Measurements from ENCODE around the gene RPS6KB2. TPM values are rescaled to one million over a fixed set of nuclear protein-coding genes. Genes with fewer than 3 reads are reported as not detected.

The RPS6KB2 gene
- total RNA-seq, 1 donor from 2014 or later, result 13.1 TPM

DNA sequence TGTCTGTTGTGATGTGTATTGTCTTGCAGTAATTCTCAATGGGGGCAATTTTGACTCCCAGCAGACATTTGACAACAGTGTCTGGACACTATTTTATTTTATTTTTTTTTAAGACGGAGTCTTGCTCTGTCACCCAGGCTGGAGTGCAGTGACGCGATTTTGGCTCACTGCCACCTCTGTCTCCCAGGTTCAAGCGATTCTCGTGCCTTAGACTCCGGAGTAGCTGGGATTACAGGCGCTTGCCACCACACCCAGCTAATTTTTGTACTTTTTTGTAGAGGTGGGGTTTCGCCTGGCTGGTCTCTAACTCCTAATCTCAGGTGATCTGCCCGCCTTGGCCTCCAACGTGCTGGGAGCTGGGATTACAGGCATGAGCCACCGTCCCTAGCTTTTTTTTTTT lies 1.4 kb downstream of the RPS6KB2 start:
- DNase-seq, result no peak

DNA sequence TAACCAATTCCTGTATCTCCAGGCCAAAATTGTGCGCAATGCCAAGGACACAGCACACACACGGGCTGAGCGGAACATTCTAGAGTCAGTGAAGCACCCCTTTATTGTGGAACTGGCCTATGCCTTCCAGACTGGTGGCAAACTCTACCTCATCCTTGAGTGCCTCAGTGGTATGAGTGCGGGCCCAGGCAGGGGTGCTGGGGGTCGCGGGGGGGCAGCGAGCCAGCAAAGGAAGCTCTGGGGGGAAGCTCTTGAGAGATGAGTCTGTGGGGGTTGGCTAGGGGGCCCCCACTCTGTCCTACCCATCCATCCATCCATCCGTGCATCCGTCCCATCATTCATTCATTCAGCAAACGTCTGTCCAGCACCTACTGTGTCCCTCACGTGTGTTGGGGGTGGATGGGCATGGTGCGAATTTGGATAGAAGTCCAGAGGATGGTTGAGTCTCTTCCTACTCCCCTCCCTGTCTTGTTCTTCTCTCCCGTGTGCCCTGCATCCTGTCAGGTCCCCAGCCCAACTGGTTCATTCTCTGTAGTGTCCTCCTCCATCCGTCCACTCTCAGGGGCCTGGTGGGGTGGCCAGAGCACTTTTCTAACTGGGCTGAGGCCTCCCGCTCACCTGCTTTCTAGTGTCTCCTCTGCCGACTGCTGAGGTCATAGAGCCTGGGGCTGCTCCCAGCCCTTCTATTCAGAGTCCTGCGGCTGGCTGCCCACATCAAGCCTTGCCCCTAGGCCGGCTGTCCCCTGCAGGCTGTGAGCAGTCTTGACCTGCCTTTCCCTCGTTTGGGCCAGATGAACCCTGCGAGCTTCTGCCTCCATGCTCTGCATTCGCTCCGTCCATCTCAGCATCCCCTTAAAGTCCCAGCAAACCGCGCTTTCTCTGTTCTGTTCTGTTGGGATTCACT lies 3.3 kb downstream of the RPS6KB2 start:
- no peak for DNase-seq

DNA sequence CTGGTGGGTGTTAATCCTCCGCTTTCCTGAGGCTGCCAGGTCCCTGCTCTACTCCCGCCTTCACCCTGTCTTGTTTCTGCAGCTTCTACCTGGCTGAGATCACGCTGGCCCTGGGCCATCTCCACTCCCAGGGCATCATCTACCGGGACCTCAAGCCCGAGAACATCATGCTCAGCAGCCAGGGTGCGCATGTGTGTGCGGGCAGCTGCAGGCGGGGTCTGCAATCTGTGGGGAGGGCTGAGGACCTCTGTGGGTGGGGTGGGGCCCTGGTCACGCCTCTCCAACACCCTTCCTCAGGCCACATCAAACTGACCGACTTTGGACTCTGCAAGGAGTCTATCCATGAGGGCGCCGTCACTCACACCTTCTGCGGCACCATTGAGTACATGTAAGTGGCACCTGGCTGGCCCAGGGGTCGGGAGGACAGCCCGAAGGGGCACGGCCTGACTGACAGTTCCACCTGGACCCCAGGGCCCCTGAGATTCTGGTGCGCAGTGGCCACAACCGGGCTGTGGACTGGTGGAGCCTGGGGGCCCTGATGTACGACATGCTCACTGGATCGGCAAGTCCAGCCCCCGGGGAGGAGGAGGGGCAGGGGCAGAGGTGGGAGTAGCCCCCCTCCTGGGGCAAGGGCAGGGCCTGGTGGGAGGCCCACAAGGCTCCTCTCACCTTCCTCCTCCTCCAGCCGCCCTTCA lies 4.5 kb downstream of the RPS6KB2 start:
- DNase-seq, result no peak

DNA sequence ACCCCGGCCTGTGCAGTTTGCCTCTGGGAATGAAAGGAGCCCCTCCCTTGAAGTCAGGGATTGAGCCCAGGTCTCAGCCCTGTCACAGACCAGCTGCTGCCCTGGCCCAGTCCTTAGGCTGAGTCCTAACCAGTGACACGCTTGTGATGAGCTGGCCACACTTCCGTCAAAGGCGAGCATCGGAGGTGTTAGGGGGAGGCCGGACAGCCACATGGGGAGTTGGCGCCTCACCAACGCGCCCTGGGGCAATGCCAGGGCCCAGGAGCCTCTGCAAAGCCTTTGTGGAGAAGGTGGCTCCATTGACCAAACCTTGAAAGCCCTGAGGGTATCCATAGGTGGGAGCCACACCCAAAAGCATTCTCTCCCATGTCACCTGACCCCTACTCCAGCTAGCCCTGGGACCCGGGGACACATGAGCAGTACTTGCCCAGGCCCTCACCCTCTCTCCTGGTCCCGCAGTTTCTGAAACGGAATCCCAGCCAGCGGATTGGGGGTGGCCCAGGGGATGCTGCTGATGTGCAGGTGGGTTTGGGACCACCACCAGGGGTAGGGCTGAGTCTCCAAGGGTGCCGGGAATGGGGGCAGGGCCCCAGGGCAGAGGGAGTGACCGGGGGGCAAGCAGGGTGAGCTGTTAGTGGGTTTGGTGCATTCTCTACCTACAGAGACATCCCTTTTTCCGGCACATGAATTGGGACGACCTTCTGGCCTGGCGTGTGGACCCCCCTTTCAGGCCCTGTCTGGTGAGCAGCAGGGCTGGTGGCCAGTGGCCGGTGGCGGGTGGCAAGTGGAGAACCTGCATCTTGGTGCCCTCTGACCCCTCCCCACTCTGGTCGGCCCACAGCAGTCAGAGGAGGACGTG lies 5.5 kb downstream of the RPS6KB2 start:
- DNase-seq, result no peak

DNA sequence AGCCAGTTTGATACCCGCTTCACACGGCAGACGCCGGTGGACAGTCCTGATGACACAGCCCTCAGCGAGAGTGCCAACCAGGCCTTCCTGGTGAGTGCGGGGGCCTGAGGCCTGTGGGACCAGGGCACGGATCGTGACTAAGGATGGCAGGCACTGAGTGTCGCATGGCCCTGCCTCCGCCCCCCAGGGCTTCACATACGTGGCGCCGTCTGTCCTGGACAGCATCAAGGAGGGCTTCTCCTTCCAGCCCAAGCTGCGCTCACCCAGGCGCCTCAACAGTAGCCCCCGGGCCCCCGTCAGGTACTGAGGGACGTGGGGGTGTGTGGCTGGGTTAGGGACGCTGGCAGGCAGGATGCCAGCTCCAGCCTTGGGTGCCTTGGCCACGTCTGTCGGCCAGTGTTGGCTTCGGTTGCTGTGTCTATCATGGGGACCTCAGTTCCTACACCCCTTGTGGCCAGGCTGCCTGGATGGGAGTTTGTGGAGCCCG lies 6.1 kb downstream of the RPS6KB2 start:
- no peak for DNase-seq

DNA sequence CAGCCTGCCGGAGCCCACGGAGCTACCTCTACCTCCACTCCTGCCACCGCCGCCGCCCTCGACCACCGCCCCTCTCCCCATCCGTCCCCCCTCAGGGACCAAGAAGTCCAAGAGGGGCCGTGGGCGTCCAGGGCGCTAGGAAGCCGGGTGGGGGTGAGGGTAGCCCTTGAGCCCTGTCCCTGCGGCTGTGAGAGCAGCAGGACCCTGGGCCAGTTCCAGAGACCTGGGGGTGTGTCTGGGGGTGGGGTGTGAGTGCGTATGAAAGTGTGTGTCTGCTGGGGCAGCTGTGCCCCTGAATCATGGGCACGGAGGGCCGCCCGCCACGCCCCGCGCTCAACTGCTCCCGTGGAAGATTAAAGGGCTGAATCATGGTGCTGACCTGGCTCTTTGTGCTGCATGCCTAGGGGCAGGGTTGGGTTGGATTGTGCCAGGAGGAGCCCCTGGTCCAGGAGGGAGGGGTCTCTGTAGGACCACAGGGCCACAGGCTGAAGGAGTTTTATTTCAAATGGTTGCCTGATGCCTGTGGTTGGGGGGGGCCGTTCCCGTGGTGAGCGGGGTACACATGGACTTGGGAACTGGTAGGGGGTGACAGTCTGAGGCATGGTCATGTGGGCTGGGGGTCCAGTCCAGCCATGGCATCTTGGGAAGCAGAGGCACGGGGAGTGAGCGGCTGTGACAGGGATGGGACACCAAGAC lies 6.9 kb downstream of the RPS6KB2 start:
- DNase-seq, result no peak

DNA sequence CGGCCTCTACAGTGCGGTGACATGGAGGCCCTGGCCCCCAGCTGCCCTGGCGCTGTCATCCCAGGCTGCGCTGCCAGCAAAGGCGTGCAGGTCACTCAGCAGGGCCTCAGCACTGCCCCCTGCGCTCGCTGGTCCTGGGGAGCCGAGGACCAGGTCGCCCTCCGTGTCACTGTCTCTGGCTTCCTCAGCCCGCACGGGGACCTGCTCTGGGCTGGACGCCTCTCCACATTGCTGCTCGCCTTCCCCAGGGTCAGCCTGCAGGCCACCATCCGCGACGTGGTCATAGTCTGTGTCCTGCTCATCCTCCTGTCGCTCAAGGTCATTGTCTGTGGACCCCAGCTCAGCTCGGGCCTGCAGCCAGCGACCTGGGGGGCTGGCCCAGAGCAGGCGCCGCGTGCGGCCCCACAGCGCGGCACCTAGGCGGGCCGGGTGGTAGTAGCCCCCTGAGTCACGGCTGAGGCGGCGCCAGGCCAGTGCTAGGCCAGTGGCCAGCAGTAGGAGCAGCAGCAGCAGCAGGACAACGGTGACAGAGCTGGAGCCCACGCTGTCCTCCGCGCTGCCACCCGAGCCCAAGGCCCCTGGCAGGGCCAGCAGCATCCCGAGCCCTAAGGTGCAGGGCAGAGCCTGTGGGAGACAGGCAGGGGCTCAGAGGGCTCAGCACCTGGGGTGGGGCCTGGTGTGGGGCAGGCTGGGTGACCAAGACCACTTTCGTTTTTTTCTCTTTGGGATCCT lies 7.6 kb downstream of the RPS6KB2 start:
- DNase-seq, result no peak

DNA sequence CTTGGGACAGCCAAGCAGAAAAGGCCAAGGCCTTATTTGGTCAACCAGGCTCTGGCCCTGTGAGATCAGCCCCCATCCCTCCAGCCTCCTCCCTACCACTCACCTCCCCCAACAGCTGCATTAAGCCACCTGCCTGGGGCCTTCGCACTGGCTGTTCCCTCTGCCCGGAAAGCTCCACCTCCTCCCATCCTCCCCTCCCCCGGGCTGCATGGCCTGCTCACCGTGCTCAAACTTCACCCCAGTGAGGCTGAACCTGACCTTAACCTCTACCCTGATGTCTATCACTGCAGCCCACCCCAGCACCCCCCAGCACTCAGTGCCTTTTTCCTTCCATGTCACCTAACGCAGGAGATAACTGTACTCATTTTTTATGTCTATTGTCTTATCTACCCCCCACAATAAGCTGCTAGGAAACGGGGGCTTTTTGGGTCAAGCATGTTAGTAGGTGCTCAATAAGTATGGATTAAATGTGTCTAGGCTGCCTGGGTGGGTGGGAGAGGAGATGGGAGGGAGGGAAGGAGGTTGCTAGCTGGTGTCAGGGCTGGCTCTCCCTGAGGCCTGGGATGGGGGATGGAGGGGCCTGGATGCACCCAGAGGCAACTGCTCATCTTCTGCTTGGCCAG lies 8.3 kb downstream of the RPS6KB2 start:
- no peak for DNase-seq

DNA sequence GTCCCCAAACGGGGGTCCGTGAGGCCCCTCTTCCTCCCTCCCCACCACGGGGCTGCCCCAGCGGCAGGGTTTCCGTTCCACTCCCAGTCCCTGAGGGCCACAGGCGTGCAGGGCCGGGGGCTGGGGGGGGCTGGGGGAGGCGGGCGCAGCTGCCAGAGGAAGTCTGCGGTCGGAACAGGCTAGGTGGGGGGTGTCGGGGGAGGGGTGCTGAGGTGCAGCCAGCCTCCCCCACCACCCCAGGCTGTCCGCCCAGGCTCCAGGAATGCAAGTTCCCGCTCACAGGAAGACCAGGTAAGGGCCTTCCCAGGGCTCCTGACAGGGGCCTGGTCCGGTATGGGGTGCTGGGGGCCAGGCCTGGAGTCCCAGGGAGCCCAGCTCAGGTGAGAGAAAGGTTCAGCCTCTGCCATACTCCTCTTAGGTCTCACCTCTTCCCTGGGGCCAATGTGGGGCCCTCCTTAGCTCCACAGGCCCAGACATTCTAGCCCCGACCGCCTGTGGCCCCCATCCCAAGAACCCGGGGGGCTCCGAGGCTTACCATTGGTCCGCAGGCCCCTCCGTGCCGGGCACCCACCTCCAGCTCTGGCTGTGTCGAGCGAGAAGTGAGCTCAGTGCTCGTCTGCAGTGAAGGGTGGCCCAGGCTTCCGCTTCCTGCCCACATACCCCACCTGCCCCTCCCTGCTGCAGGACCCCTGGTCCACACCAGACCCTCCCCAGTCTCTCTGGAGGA lies 9.0 kb downstream of the RPS6KB2 start, which contains the start of gene PTPRCAP:
Gene PTPRCAP (minus strand): TSS at position 601 of the 727 bp plus-strand sequence. CDS start 63 bp downstream, at position 538.
- no peak for DNase-seq

DNA sequence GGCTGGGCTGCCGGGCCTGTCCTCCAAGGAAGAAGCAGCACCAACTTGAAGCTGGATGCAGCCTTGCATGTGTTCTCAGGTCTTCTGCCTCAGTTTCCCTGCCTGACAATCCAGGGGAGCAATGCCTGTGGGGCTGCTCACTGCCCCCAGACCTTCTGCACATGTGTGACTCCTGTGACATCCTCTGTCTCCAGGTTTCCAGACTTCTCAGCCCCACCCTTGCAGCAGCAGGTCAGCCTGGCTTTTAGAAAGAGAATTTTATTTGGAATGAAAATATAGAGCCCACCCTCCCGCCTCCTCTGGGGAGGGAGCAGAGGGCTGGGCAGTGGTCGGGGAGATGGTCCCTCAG lies 9.5 kb downstream of the RPS6KB2 start:
- DNase-seq, result no peak

DNA sequence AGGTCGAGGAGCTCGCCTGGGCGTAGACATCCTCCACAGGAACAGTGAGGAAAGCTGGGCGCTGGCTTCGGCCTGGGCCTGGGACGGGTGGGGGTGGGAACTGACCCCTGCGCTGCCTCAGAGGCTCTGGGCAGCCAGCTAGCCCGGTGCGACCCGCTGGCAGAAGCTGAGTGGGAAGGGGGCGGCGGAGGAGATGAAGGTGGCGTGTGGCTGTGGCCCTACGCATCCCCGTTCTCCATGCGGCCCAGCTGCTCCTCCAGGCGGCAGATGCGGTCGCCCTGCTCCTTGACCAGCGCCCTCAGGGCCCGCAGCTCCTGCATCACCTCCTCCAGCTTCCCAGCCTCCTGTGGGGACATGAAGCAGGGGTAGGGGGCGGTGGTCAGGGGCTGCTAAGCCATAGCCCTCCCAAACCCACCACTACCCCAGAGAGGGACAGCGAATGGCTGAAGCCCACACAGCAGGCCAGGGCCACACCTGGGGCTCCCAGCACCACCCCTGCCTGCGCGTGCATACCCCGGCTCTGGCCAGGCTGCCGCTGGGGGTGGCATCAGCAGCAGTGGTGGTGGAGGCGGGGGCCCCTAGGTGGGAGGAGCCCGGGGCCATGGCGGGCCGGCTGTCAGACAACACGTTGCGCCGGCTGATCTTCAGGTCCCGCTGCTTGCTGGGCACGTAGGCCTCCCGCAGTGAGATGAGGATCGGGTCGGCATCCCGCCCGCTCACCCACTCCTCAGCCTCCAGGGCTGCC lies 10.0 kb downstream of the RPS6KB2 start:
- no peak for DNase-seq

DNA sequence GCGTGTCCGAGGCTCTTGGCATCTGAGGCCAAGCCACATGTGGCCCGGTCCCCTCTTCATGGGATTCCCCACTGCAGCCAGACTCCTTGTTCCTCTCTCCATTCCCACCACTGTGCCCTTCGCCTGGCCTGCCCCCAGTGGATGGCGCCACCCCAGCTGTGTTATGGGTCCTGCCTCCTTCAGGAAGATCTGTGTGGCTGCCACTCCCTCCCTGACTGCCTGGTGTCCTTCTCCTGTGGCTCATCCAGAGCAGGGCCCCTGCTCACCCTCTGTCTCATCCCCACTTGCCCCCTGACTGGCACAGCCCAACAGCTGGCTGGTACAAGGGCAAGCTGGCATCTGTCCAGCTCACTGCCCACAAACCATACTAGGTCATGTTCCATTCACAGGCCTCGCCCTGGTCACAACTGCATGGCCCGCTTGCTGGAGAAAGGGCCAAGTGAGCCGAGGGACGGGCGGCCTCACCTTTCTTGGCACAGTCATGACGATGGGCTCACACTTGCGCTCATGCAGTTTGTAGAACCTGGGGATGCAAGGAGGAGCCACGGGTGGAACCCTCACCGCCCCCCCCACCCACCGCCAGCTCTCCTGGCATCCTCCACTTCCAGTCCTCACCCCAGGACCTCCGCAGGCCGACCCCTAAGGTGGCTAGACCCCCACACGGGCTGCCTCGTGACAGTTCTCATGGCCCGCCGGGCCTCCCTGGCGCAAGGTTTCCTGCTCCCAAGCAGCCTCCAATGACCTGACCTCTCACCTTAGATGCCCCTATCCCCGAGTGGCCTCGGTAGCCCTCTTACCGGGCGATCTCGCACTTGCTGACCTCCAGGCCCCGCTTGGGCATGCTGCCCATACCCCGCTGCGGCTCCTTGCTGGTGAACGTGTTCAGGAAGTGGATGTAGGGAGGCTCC lies 11.3 kb downstream of the RPS6KB2 start:
- no peak for DNase-seq

DNA sequence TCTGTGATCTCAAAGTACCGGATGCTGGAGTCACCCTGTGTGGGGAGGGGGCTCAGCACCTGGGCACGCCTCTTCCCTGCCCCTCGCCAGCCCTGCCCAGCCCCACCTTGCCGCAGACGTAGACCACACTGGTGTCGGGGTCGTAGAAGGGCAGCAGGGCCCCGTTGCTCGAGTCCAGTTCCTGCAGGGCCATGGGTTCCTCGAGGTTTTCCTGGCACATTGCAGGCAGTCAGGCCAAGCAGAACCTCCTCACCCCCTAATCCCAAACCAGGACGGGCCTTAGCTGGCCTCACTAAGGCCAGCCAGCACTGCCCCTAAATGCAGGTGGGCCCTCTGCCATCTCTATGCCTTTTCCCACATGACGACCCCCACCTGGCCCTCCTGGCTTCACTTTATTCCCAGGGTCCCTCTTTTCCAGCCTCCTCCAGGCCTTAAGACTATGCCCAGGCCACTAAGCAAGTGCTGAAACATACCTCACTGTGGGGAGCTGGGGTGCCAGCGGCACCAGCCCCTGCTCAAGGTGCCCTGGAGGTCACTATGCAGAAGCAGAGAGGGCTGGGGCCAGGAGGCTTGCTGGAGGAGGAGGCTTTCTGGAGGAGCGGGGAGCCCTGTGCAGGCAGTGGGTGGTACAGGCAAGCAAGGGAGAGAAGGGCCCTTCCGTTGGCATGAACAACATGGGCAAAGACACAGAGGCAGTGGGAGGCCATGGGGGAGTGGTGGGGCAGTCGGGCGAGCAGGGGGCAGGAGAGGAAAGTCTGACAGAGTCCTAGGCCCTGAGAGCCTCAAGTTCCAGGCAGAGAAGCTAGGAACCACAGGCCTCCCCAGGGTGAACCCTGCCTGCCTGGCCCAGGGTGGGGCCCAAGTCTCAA lies 12.2 kb downstream of the RPS6KB2 start:
- no peak for DNase-seq

DNA sequence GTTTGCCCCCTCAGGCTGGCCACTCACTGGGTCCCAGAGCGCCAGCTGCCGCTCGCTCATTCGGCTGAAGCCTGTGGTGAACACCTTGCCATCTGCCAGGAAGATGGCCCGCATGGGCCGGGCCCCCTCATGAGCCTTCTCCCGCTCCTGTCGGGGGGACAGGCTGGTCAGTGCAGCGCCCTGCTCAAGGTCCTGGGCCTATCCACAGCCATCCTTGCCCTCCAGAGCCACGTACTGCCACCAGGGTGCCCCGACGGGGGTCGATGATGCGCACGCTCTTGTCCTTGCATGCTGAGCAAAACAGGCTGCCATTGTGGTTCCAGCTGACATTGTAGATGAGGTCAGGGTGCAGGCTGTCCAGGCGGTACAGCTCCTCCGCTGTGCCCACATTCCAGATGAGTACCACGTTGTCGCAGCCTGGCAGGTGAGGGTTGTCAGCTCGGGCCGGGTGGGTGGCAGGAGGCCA lies 12.8 kb downstream of the RPS6KB2 start:
- DNase-seq, result no peak

DNA sequence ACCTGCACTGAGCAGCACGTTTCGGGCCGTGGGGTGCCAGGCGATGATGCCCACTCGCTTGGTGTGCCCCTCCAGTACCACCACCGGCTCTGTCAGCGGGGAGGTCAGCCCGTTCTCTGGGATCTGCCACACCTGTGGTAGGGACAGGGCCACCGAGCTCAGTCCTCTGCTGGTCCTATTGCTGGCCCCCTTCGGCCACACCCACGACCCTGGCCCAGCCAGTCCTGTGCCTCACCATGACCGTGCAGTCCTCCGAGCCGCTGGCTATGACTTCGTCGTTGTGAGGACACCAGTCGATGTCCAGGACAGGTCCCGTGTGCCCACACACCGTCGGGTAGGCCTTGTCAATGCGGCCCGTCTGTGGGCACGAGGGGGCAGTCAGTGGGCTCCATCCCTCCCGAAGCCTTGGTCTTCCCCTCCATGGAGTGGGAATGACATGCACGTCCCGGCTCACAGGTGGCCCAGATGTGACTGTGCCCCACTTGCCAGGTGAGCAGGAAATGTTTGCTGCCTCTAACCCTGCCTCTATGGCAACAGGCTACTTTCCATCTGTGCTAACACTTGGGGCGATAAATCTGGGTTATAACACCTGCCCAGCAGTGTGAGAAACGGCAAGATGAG lies 13.5 kb downstream of the RPS6KB2 start:
- no peak for DNase-seq
